ENCODE measurements around the gene CIZ1.

DNA sequence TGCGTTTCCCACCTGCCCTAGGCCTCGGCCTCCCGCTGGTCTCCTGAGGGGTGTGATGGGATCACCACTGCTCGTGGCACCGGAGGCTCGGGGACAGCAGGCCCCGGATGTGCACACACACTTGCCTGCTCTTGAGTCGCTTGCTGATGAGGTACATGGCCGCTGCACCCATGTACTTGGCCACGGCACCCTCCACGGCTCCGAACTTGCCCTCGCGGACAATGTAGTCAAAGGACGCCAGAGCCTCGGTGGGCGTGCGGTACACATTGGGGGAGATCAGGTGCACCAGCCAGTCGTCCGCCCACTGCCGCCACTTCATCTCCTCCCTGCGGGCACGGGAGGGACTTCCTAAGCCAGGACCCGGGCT lies 68.6 kb downstream of the CIZ1 start:
- TF ChIP-seq, protein P1, sequence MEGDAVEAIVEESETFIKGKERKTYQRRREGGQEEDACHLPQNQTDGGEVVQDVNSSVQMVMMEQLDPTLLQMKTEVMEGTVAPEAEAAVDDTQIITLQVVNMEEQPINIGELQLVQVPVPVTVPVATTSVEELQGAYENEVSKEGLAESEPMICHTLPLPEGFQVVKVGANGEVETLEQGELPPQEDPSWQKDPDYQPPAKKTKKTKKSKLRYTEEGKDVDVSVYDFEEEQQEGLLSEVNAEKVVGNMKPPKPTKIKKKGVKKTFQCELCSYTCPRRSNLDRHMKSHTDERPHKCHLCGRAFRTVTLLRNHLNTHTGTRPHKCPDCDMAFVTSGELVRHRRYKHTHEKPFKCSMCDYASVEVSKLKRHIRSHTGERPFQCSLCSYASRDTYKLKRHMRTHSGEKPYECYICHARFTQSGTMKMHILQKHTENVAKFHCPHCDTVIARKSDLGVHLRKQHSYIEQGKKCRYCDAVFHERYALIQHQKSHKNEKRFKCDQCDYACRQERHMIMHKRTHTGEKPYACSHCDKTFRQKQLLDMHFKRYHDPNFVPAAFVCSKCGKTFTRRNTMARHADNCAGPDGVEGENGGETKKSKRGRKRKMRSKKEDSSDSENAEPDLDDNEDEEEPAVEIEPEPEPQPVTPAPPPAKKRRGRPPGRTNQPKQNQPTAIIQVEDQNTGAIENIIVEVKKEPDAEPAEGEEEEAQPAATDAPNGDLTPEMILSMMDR (IDR thresholded peaks at IDR 0.05) = no peak
- TF ChIP-seq POLR2AphosphoS5 (IDR thresholded peaks at IDR 0.05) = no peak
- no peak for TF ChIP-seq POLR2A (IDR thresholded peaks at IDR 0.05)
